AG10803 (cell line): ENCODE data around the gene CD86.

Experiments
- DNase-seq: peaks from one replicate; pipeline ENCODE4 v3.0.0; 2010; ENCODE audit warnings: low read depth
- H3K4me3 ChIP-seq: 2 replicates; pipeline ENCODE4 v1.5.1; 2011; ENCODE audit warnings: mild to moderate bottlenecking, low read length, control low read depth
- TF ChIP-seq, protein P1 (sequence below): conservative IDR thresholded peaks from 2 replicates; pipeline ENCODE4 v1.5.1; 2011; ENCODE audit warnings: mild to moderate bottlenecking, low read length, control low read depth, inconsistent platforms

The CD86 gene, protein sequence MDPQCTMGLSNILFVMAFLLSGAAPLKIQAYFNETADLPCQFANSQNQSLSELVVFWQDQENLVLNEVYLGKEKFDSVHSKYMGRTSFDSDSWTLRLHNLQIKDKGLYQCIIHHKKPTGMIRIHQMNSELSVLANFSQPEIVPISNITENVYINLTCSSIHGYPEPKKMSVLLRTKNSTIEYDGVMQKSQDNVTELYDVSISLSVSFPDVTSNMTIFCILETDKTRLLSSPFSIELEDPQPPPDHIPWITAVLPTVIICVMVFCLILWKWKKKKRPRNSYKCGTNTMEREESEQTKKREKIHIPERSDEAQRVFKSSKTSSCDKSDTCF

DNA sequence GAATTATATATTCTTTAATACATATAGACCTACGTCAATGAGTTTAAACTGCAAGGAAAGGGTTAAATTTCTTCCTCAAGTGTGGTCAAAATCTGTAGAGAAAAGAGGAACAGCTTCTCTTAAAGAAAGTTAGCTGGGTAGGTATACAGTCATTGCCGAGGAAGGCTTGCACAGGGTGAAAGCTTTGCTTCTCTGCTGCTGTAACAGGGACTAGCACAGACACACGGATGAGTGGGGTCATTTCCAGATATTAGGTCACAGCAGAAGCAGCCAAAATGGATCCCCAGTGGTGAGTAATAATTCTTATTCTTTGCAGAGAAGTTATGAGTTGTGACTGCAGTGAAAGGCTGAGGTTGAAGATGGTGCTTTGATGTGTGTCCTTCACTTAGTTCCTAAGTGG is at the start of gene CD86:
Gene CD86, plus strand, starts transcription at position 148 of the 400 bp plus-strand sequence. Its CDS starts 128 bp downstream, at position 276.
- TF ChIP-seq, protein P1, sequence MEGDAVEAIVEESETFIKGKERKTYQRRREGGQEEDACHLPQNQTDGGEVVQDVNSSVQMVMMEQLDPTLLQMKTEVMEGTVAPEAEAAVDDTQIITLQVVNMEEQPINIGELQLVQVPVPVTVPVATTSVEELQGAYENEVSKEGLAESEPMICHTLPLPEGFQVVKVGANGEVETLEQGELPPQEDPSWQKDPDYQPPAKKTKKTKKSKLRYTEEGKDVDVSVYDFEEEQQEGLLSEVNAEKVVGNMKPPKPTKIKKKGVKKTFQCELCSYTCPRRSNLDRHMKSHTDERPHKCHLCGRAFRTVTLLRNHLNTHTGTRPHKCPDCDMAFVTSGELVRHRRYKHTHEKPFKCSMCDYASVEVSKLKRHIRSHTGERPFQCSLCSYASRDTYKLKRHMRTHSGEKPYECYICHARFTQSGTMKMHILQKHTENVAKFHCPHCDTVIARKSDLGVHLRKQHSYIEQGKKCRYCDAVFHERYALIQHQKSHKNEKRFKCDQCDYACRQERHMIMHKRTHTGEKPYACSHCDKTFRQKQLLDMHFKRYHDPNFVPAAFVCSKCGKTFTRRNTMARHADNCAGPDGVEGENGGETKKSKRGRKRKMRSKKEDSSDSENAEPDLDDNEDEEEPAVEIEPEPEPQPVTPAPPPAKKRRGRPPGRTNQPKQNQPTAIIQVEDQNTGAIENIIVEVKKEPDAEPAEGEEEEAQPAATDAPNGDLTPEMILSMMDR, result no peak
- DNase-seq, result no peak
- no peak within 1 kb of the TSS for H3K4me3 ChIP-seq

DNA sequence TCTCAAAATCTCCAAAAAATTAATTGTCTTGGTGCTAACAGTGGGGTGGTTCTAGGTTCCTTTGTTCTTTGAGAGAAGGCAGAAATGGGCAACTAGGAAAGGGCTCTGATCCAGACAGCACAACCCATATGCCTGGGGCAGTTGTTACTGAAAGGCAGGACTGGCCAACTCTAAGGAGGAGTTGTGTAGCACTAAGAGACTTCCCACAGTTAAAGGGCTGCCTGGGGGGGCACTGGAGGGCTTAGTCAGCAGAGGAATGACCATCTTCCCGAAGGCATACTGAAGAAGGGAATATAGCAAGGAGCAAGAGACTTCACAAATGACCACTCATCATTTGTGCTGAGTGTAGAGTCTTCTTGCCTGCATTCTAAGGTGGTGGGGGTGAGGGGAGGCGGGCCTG is 48.9 kb upstream of the CD86 start:
- TF ChIP-seq, protein P1, result no peak
- no peak overlapping the region for H3K4me3 ChIP-seq
- DNase-seq, result no peak

DNA sequence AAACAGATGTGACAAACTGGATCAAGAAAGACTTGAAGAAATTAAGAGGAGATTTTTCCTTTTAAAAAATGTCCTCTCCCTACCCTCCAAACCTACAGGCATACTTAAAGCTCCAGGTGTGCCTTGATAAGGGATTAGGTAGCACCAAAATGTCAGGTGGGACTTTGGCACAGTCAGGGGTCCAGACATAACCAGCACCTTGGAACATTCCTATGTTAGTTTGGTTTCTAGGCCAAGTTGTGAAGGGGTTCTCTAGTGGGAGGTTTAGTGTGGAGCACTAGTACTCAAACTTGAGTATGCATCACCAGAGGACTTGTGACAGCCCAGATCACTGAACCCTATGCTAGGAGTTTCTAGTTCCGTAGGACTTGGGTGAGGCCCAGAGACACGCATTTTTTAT is 47.0 kb upstream of the CD86 start:
- H3K4me3 ChIP-seq, result no peak overlapping the region
- TF ChIP-seq, protein P1, result no peak
- no peak for DNase-seq

DNA sequence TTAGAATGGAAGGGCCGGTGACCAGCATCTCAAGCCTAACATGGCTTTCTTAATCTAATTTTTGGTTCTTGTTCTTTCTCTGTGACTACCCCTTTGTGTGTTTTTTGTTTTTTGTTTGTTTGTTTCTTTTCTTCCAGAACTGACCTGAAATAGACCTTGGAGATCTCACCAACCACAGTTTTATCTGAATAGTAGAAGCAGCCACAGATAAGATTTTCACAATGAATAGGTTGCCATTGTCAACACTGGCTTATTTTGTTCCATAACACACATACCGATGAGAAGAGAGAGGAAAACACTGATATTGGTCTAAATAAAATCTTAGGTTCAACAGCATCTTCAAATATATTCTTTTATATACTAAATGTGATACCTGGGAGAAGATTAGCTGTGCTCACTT is 44.7 kb upstream of the CD86 start:
- no peak overlapping the region for H3K4me3 ChIP-seq
- TF ChIP-seq, protein P1, result no peak
- no peak for DNase-seq

DNA sequence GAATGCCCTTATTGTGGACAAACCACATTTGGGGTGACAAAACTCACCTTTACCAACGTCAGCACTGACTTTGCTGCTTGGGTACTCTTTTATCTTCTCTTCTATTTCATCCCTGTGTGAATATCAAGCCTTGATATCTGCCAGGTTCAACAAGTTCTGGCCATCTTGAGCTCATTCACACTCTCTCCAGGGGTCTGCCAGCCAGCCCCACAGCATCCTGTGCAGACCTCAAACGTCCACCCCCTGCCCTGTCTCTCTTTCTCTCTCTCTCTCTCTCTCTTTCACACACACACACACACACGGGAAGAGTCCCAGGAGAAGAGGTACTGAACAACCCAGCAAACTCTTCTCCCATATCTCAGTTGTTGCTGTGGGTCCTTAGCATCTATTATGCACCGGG is 43.8 kb upstream of the CD86 start:
- TF ChIP-seq, protein P1, result no peak
- H3K4me3 ChIP-seq, result no peak overlapping the region
- no peak for DNase-seq

DNA sequence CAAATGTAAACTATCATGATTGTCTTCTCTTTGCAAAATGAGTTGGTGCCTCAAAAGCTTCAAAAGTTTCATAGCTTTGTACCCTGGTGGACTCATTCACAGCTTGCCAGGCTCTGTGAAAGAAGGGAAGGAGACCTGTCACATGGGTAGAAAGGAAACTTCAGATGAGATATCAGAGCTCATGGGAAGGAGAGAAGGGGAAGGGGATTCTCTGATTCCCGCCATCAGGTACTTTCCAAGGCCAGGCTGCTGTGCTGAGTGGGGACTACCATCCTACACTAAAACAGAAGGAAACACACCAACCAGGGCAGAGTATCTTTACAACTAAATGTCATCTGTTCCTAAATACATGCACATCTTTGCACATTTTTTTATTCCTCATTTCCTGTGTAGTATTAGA is 42.3 kb upstream of the CD86 start:
- no peak overlapping the region for H3K4me3 ChIP-seq
- DNase-seq, result no peak
- TF ChIP-seq, protein P1, result no peak

DNA sequence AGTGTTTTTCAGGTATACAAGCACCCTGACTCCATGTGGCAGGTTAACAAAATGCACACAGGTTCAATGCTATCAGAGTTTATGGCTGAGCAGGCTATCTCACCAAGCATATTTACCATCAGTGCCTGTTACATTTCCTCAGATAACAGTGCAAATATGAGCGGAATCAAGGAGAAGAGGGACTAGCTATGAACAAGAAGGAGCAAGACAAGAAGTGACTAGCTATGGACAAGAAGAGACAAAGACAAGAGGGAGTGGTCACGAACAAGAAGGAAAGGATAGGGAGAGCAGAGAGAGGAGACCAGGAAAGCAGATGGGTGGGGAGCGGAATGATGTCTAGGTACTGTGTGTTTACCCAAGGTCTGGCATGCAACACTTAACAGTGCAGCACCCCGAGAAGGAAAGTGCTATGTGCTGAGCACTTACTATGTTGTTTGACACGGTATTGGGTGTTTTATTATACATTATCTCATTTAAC is 41.7 kb upstream of the CD86 start:
- no peak for DNase-seq
- TF ChIP-seq, protein P1, result no peak
- no peak overlapping the region for H3K4me3 ChIP-seq
